OCI-LY1 (cell line): ENCODE measurements around the gene SERGEF.

Source experiments
- H2AFZ ChIP-seq: fragments of 200-600 bp; sonication (generic), shearing (Covaris generic); 2 replicates; pipeline ENCODE4 v1.6.0; 2014; ENCODE audit warnings: antibody characterized with exemption, mild to moderate bottlenecking, low read length
- H3F3A ChIP-seq: fragments of 200-600 bp; sonication (generic), shearing (Covaris generic); 2 replicates; pipeline ENCODE4 v1.6.0; 2014; ENCODE audit warnings: mild to moderate bottlenecking, antibody characterized with exemption, low read length, moderate library complexity; ENCODE audit not compliant: insufficient read depth
- H3K27ac ChIP-seq: fragments of 200-600 bp; sonication (generic); 2 replicates; pipeline ENCODE4 v1.5.1; 2014; ENCODE audit warnings: low read length, mixed run types, mild to moderate bottlenecking, low read depth; ENCODE audit not compliant: poor library complexity, severe bottlenecking
- H3K27me3 ChIP-seq: fragments of 200-600 bp; sonication (generic); 2 replicates; pipeline ENCODE4 v1.6.0; 2014; ENCODE audit warnings: antibody characterized with exemption, mild to moderate bottlenecking, low read length, moderate library complexity; ENCODE audit not compliant: insufficient read depth
- H3K36me3 ChIP-seq: fragments of 200-600 bp; sonication (generic); 2 replicates; pipeline ENCODE4 v1.6.1; 2014; ENCODE audit warnings: mild to moderate bottlenecking, antibody characterized with exemption, low read length, moderate library complexity, mixed read lengths; ENCODE audit not compliant: insufficient read depth
- H3K4me1 ChIP-seq: fragments of 200-600 bp; sonication (generic); 2 replicates; pipeline ENCODE4 v1.5.1; 2014; ENCODE audit warnings: mild to moderate bottlenecking, low read length, moderate library complexity; ENCODE audit not compliant: insufficient read depth, severe bottlenecking
- H3K4me2 ChIP-seq: fragments of 200-600 bp; sonication (generic), shearing (Covaris generic); 2 replicates; pipeline ENCODE4 v1.6.1; 2014; ENCODE audit warnings: low read length
- H3K4me3 ChIP-seq: fragments of 200-600 bp; sonication (generic); 2 replicates; pipeline ENCODE4 v1.5.1; 2014; ENCODE audit warnings: low read length, low read depth, mild to moderate bottlenecking, mixed read lengths; ENCODE audit not compliant: poor library complexity, severe bottlenecking
- H3K79me2 ChIP-seq: fragments of 200-600 bp; shearing (Covaris generic); 2 replicates; pipeline ENCODE4 v1.6.1; 2016; ENCODE audit warnings: mixed run types, low read length, mixed read lengths; ENCODE audit not compliant: insufficient read depth
- H3K9ac ChIP-seq: fragments of 200-600 bp; sonication (generic), shearing (Covaris generic); 2 replicates; pipeline ENCODE4 v1.6.1; 2014; ENCODE audit warnings: mild to moderate bottlenecking, low read length, mixed read lengths
- H3K9me2 ChIP-seq: fragments of 200-600 bp; sonication (generic), shearing (Covaris generic); 2 replicates; pipeline ENCODE4 v1.6.1; 2014; ENCODE audit warnings: low read depth, mild to moderate bottlenecking, low read length, mixed read lengths
- H3K9me3 ChIP-seq: fragments of 200-600 bp; shearing (Covaris generic); 2 replicates; pipeline ENCODE4 v1.6.1; 2014; ENCODE audit warnings: low read length, mixed read lengths
- H4K20me1 ChIP-seq: fragments of 200-600 bp; sonication (generic), shearing (Covaris generic); 2 replicates; pipeline ENCODE4 v1.6.0; 2016; ENCODE audit warnings: mild to moderate bottlenecking, low read length; ENCODE audit not compliant: insufficient read depth
- CTCF ChIP-seq: fragments of 200-600 bp; sonication (generic), shearing (Covaris generic); IDR thresholded peaks from 2 replicates; pipeline ENCODE4 v1.5.1; 2017; ENCODE audit warnings: mild to moderate bottlenecking, antibody characterized with exemption, low read length, moderate library complexity, mixed read lengths
- EZH2 ChIP-seq: fragments of 200-600 bp; sonication (generic), shearing (Covaris generic); IDR thresholded peaks from 2 replicates; pipeline ENCODE4 v1.8.0; 2017; ENCODE audit warnings: borderline replicate concordance, mixed run types, mild to moderate bottlenecking, antibody characterized with exemption, low read length, moderate library complexity, mixed read lengths

SERGEF gene

GRCh38 chr11:17987826-17988225 lies 25.0 kb downstream of the SERGEF start:
- no peaks in the 10 kb centered on the region for H4K20me1 ChIP-seq
- H3K4me1 ChIP-seq, result no peaks in the 10 kb centered on the region
- H3K9ac ChIP-seq, result no peak overlapping the region
- no peaks in the 10 kb centered on the region for H3K9me2 ChIP-seq
- H3K4me2 ChIP-seq, result no peak overlapping the region
- H3F3A ChIP-seq, result no peaks in the 10 kb centered on the region
- peaks cover 70% of the 10 kb centered on the region for H3K36me3 ChIP-seq
- H3K4me3 ChIP-seq, result no peak overlapping the region
- H3K27me3 ChIP-seq, result no peaks in the 10 kb centered on the region
- TF ChIP-seq CTCF, result no peak
- H2AFZ ChIP-seq, result no peak overlapping the region
- H3K27ac ChIP-seq, result no peak overlapping the region
- no peaks in the 10 kb centered on the region for H3K9me3 ChIP-seq
- H3K79me2 ChIP-seq, result no peaks in the 10 kb centered on the region

GRCh38 chr11:17986711-17987220 lies 26.1 kb downstream of the SERGEF start:
- no peaks in the 10 kb centered on the region for H3K4me1 ChIP-seq
- H3K27ac ChIP-seq, result no peak overlapping the region
- no peaks in the 10 kb centered on the region for H3K27me3 ChIP-seq
- TF ChIP-seq EZH2 (no peak), CTCF (peak; percentile 18; the same call in 1 of the 2 replicates)
- no peak overlapping the region for H2AFZ ChIP-seq
- H3K9me2 ChIP-seq, result no peaks in the 10 kb centered on the region
- H3K36me3 ChIP-seq, result peaks cover 73% of the 10 kb centered on the region
- no peak overlapping the region for H3K9ac ChIP-seq
- H3K4me3 ChIP-seq, result no peak overlapping the region
- no peak overlapping the region for H3K4me2 ChIP-seq
- no peaks in the 10 kb centered on the region for H4K20me1 ChIP-seq
- no peaks in the 10 kb centered on the region for H3K9me3 ChIP-seq
- no peaks in the 10 kb centered on the region for H3K79me2 ChIP-seq
- no peaks in the 10 kb centered on the region for H3F3A ChIP-seq

GRCh38 chr11:17986007-17986710 lies 26.7 kb downstream of the SERGEF start:
- H3K9me2 ChIP-seq, result no peaks in the 10 kb centered on the region
- H3K4me2 ChIP-seq, result no peak overlapping the region
- no peaks in the 10 kb centered on the region for H3K4me1 ChIP-seq
- no peaks in the 10 kb centered on the region for H3K79me2 ChIP-seq
- no peaks in the 10 kb centered on the region for H3K27me3 ChIP-seq
- TF ChIP-seq EZH2, result no peak
- no peak for TF ChIP-seq CTCF
- H3K9ac ChIP-seq, result no peak overlapping the region
- H4K20me1 ChIP-seq, result no peaks in the 10 kb centered on the region
- H3K27ac ChIP-seq, result no peak overlapping the region
- H2AFZ ChIP-seq, result no peak overlapping the region
- H3K36me3 ChIP-seq, result peaks cover 74% of the 10 kb centered on the region
- no peaks in the 10 kb centered on the region for H3K9me3 ChIP-seq
- no peak overlapping the region for H3K4me3 ChIP-seq
- H3F3A ChIP-seq, result no peaks in the 10 kb centered on the region
